ENCODE data around the gene PLS3.

PLS3 gene

DNA sequence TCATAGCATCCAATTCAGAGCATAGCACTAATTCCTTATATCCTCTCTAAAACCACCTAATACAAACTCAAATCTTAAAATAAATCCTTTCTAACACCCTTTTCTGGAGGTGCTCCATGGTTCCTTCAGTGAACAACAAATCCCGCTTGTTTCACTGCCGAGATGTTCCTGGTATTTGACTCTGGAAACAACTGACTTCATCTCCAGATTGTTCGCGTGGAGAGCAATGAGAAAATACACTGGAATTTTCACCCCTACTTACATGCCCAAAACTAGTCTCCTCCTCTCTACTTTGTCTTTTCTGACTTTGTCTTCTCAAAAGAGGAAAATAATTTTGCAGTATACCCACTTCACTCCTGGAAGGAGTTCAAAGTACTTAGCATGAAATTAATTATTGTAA lies 129.0 kb downstream of the PLS3 start:
- Histone ChIP-seq H3K4me3 (ENCODE audit: insufficient read depth, low read length, poor library complexity, severe bottlenecking) (no peak overlapping the region), H3K27me3 (ENCODE audit: low read length) (no peaks in the 10 kb centered on the region), H3K9ac (ENCODE audit: low read length) (no peak overlapping the region), H3K9me3 (ENCODE audit: insufficient read depth, low read length) (no peaks in the 10 kb centered on the region), H3K36me3 (ENCODE audit: low read length) (no peaks in the 10 kb centered on the region), H3F3A (ENCODE audit: insufficient read depth) (no peaks in the 10 kb centered on the region), H3K27ac (ENCODE audit: low read depth, low read length) (no peak overlapping the region), H4K20me1 (ENCODE audit: low read depth, low read length) (no peaks in the 10 kb centered on the region), H3K4me2 (ENCODE audit: low read depth, low read length, poor library complexity, severe bottlenecking) (no peak overlapping the region), H2AFZ (ENCODE audit: low read depth, low read length, severe bottlenecking) (no peak overlapping the region), H3K9me2 (replicated peaks; ENCODE audit: insufficient read depth, low read length) (no peaks in the 10 kb centered on the region), H3K79me2 (ENCODE audit: insufficient read depth, low read length) (no peaks in the 10 kb centered on the region)
- TF ChIP-seq, protein P1, sequence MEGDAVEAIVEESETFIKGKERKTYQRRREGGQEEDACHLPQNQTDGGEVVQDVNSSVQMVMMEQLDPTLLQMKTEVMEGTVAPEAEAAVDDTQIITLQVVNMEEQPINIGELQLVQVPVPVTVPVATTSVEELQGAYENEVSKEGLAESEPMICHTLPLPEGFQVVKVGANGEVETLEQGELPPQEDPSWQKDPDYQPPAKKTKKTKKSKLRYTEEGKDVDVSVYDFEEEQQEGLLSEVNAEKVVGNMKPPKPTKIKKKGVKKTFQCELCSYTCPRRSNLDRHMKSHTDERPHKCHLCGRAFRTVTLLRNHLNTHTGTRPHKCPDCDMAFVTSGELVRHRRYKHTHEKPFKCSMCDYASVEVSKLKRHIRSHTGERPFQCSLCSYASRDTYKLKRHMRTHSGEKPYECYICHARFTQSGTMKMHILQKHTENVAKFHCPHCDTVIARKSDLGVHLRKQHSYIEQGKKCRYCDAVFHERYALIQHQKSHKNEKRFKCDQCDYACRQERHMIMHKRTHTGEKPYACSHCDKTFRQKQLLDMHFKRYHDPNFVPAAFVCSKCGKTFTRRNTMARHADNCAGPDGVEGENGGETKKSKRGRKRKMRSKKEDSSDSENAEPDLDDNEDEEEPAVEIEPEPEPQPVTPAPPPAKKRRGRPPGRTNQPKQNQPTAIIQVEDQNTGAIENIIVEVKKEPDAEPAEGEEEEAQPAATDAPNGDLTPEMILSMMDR (IDR thresholded peaks at IDR 0.05; ENCODE audit: insufficient read depth, low read length, poor library complexity, severe bottlenecking): no peak
- no peak for TF ChIP-seq EZH2phosphoT487 (conservative IDR thresholded peaks at IDR 0.05; ENCODE audit: low read length)

DNA sequence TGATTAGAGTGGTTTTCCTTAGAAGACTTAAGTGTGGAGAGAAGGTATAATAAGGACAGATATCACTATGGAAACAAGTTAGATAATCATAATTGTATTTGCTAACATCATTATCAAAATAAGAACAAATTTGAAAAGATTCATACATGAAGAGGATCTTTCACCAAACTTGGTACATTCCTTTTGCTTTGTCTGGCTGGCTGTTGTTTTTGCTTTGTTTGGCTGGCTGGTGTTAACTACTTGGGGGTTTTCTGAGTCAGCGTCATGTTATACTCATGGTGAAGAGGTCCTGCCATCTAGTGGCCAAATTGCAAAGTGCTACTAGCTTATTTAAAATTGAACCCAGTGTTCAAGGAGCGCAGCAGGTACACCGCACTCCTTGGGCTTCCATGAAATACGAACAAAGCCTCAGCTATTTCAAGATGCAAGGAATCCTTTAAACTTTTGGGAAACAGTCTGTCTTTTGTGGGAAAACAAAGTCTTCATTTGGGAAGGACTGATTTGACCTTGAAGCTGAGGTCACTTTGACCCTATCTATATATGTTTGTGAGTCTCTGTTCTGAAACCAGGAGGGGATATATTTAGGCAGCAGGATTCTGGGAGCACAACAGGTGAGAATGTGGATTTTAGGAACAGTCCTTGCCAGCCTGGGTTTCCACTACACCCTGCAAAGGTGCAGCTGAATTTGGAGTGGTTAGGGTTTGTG lies 129.7 kb downstream of the PLS3 start:
- TF ChIP-seq, protein P1 (IDR thresholded peaks at IDR 0.05; ENCODE audit: insufficient read depth, low read length, poor library complexity, severe bottlenecking): no peak
- TF ChIP-seq EZH2phosphoT487 (conservative IDR thresholded peaks at IDR 0.05; ENCODE audit: low read length): no peak
- H3K9ac ChIP-seq (ENCODE audit: low read length): no peak overlapping the region
- H3K9me3 ChIP-seq (ENCODE audit: insufficient read depth, low read length): no peaks in the 10 kb centered on the region
- no peaks in the 10 kb centered on the region for H3F3A ChIP-seq (ENCODE audit: insufficient read depth)
- no peak overlapping the region for H2AFZ ChIP-seq (ENCODE audit: low read depth, low read length, severe bottlenecking)
- no peaks in the 10 kb centered on the region for H3K79me2 ChIP-seq (ENCODE audit: insufficient read depth, low read length)
- no peaks in the 10 kb centered on the region for H3K27me3 ChIP-seq (ENCODE audit: low read length)
- no peaks in the 10 kb centered on the region for H4K20me1 ChIP-seq (ENCODE audit: low read depth, low read length)
- no peak overlapping the region for H3K27ac ChIP-seq (ENCODE audit: low read depth, low read length)
- no peak overlapping the region for H3K4me2 ChIP-seq (ENCODE audit: low read depth, low read length, poor library complexity, severe bottlenecking)
- H3K4me3 ChIP-seq (ENCODE audit: insufficient read depth, low read length, poor library complexity, severe bottlenecking): no peak overlapping the region
- no peaks in the 10 kb centered on the region for H3K9me2 ChIP-seq (replicated peaks; ENCODE audit: insufficient read depth, low read length)
- no peaks in the 10 kb centered on the region for H3K36me3 ChIP-seq (ENCODE audit: low read length)

DNA sequence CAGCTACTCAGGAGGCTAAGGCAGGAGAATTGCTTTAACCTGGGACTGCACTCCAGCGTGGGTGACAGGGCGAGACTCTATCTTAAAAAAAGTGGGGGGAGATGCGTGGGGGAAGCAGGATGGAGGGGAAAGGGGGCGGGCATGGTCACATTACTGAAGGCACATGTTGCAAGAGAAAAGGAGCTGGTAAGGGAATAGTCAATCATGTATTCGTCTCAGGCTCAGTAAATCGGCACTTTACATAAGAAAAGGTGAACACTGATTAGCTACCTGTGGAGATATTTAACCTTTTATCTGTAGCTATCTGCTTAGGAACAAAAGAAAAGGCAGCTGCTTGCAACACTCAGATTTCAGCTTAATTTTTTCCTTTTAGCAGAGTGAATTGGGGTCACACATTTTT lies 132.5 kb downstream of the PLS3 start:
- H3K9ac ChIP-seq (ENCODE audit: low read length): no peak overlapping the region
- H3F3A ChIP-seq (ENCODE audit: insufficient read depth): no peaks in the 10 kb centered on the region
- no peak for TF ChIP-seq EZH2phosphoT487 (conservative IDR thresholded peaks at IDR 0.05; ENCODE audit: low read length)
- TF ChIP-seq, protein P1 (IDR thresholded peaks at IDR 0.05; ENCODE audit: insufficient read depth, low read length, poor library complexity, severe bottlenecking): no peak
- H2AFZ ChIP-seq (ENCODE audit: low read depth, low read length, severe bottlenecking): no peak overlapping the region
- no peak overlapping the region for H3K27ac ChIP-seq (ENCODE audit: low read depth, low read length)
- H3K27me3 ChIP-seq (ENCODE audit: low read length): no peaks in the 10 kb centered on the region
- no peaks in the 10 kb centered on the region for H4K20me1 ChIP-seq (ENCODE audit: low read depth, low read length)
- no peak overlapping the region for H3K4me3 ChIP-seq (ENCODE audit: insufficient read depth, low read length, poor library complexity, severe bottlenecking)
- H3K9me3 ChIP-seq (ENCODE audit: insufficient read depth, low read length): no peaks in the 10 kb centered on the region
- no peaks in the 10 kb centered on the region for H3K79me2 ChIP-seq (ENCODE audit: insufficient read depth, low read length)
- H3K9me2 ChIP-seq (replicated peaks; ENCODE audit: insufficient read depth, low read length): no peaks in the 10 kb centered on the region
- H3K4me2 ChIP-seq (ENCODE audit: low read depth, low read length, poor library complexity, severe bottlenecking): no peak overlapping the region
- no peaks in the 10 kb centered on the region for H3K36me3 ChIP-seq (ENCODE audit: low read length)
